NCI-H2196 treated with DMSO at 0.1 percent for 48 hours (cell line): ENCODE measurements around the gene DBT.
A peak's percentile ranks its signal among the peaks of the same experiment; 100 is the strongest.
"Not testable (repeated sequence)": the region's sequence is repeated elsewhere in the genome, so short reads cannot be mapped to it uniquely, and the experiment has no call there.

Experiments used
- DNase-seq: peaks from one replicate; lab custom pipeline; 2025; ENCODE audit not compliant: unreplicated experiment; lab: John Stamatoyannopoulos, UW

The DBT gene

GRCh38 chr1:100249537-100250257 lies at the start of gene DBT:
DBT (minus strand) TSS chr1:100249834; CDS start chr1:100249820, 14 bp downstream.
- DNase-seq: peak; percentile 94

- DNase-seq: no peak
These were observed 48.9 kb upstream of the DBT start for GRCh38 chr1:100298512-100298911.

GRCh38 chr1:100296997-100297396 lies 47.4 kb upstream of the DBT start:
- DNase-seq: not testable (repeated sequence)

GRCh38 chr1:100296140-100296539 lies 46.5 kb upstream of the DBT start:
- DNase-seq: no peak

GRCh38 chr1:100292711-100293110 lies 43.1 kb upstream of the DBT start:
- no peak for DNase-seq

GRCh38 chr1:100290291-100290690 lies 40.7 kb upstream of the DBT start:
- DNase-seq: no peak

- no peak for DNase-seq
These were observed 37.5 kb upstream of the DBT start for GRCh38 chr1:100287162-100287561.

GRCh38 chr1:100284591-100284990 lies 35.0 kb upstream of the DBT start:
- no peak for DNase-seq

- no peak for DNase-seq
These were observed 30.5 kb upstream of the DBT start for GRCh38 chr1:100279954-100280682.

GRCh38 chr1:100279358-100279923 lies 29.8 kb upstream of the DBT start:
- DNase-seq: no peak

- no peak for DNase-seq
These were observed 28.2 kb upstream of the DBT start for GRCh38 chr1:100277866-100278265.

GRCh38 chr1:100268202-100268601 lies 18.6 kb upstream of the DBT start:
- DNase-seq: no peak

- DNase-seq: no peak
These were observed 17.6 kb upstream of the DBT start for GRCh38 chr1:100267284-100267683.

GRCh38 chr1:100266741-100267140 lies 17.1 kb upstream of the DBT start:
- no peak for DNase-seq

GRCh38 chr1:100265931-100266740 lies 16.5 kb upstream of the DBT start, which contains the start of gene RTCA:
RTCA (plus strand) TSS chr1:100266216; CDS start chr1:100266376, 160 bp downstream.
- peak; percentile 92 for DNase-seq

GRCh38 chr1:100265562-100265930 lies 15.9 kb upstream of the DBT start:
- DNase-seq: no peak

GRCh38 chr1:100264081-100264480 lies 14.4 kb upstream of the DBT start:
- not testable (repeated sequence) for DNase-seq

GRCh38 chr1:100261686-100262085 lies 12.1 kb upstream of the DBT start:
- no peak for DNase-seq

GRCh38 chr1:100258427-100258826 lies 8.8 kb upstream of the DBT start:
- not testable (repeated sequence) for DNase-seq

- DNase-seq: not testable (repeated sequence)
These were observed 6.6 kb upstream of the DBT start for GRCh38 chr1:100256273-100256672.

GRCh38 chr1:100253552-100253951 lies 3.9 kb upstream of the DBT start:
- no peak for DNase-seq
